ENCODE results near the gene USP35. TPM values are rescaled to one million over a fixed set of nuclear protein-coding genes. Genes with fewer than 3 reads are reported as not detected.

Gene USP35
- polyA plus RNA-seq, 1 of the 3 experiments (the other 2 are of a cell fraction) = 8.4 TPM

DNA sequence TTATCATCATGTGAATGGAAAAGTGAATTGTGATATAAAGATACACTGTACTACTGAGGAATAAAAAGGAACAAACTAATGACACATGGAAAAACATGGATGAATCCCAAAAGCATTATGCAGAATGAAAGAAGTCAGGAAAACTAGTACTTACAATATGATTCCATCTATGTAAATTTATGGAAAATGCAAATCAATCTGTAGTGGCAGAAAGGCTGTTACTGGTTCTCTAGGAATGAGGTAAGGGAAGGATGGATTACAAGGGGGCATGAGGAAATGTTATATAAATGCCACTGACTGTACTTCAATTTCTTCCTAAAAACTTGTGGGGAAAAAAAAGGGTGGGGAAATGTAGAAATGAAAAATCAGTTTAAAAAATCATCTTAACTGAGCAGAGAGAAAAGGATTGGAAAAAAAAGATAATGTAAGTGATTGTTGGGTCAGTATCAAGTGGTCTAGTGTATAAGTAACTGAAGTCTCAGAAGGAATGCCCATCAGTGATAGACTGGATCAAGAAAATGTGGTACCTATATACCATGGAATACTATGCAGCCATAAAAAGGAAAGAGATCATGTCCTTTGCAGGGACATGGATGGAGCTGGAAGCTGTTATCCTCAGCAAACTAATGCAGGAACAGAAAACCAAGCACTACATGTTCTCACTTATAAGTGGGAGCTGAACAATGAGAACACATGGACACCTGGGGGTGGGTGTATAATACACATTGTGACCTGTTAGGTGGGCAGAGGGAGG, 48.8 kb downstream of the USP35 start:
- Histone ChIP-seq H3K27me3 (ENCODE audit: insufficient read depth) (no peaks in the 10 kb centered on the region), H3K36me3 (replicated peaks in 1 of 2; ENCODE audit: control insufficient read depth in 1 of 2, insufficient read depth in 2 of 2, low read length in 1 of 2) (no peaks in the 10 kb centered on the region), H3K4me3 (ENCODE audit: low read depth in 2 of 2, low read length in 1 of 2) (no peak overlapping the region), H4K20me1 (ENCODE audit: insufficient read depth) (no peaks in the 10 kb centered on the region), H3K9me3 (no peaks in the 10 kb centered on the region), H3K27ac (ENCODE audit: low read depth in 2 of 2, low read length in 1 of 2) (no peak overlapping the region), H3F3A (replicated peaks; ENCODE audit: insufficient read depth) (peaks cover 2% of the 10 kb centered on the region), H3K9ac (no peak overlapping the region), H3K9me2 (no peaks in the 10 kb centered on the region), H3K4me2 (no peak overlapping the region), H3K79me2 (ENCODE audit: insufficient read depth) (no peaks in the 10 kb centered on the region), H2AFZ (ENCODE audit: low read depth) (no peak overlapping the region), H3K4me1 (ENCODE audit: control insufficient read depth in 1 of 2, insufficient read depth in 2 of 2, low read depth in 1 of 2, low read length in 1 of 2) (no peaks in the 10 kb centered on the region; a peak in 1 of 4 replicates)
- POLR2A ChIA-PET = no interaction called here
- DNase-seq = no peak
- TF ChIP-seq TAF1 (IDR thresholded peaks at IDR 0.05; ENCODE audit: borderline replicate concordance, low read depth, low read length) = no peak
- no peak for TF ChIP-seq POLR2AphosphoS5 (IDR thresholded peaks at IDR 0.05; ENCODE audit: low read depth, low read length)
- TF ChIP-seq, protein P1, sequence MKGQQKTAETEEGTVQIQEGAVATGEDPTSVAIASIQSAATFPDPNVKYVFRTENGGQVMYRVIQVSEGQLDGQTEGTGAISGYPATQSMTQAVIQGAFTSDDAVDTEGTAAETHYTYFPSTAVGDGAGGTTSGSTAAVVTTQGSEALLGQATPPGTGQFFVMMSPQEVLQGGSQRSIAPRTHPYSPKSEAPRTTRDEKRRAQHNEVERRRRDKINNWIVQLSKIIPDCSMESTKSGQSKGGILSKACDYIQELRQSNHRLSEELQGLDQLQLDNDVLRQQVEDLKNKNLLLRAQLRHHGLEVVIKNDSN (IDR thresholded peaks at IDR 0.05; ENCODE audit: borderline replicate concordance, low read depth) = no peak
- TF ChIP-seq GATA2 (CRISPR knock-in tag; IDR thresholded peaks at IDR 0.05) = no peak
- no peak for TF ChIP-seq CHD2 (IDR thresholded peaks at IDR 0.05; ENCODE audit: low read length, partially characterized antibody)
- no peak for TF ChIP-seq FOXM1 (IDR thresholded peaks at IDR 0.05; ENCODE audit: low read depth)
- no peak for TF ChIP-seq YY1 (IDR thresholded peaks at IDR 0.05; ENCODE audit: low read depth)
- TF ChIP-seq RCOR1 (IDR thresholded peaks at IDR 0.05; ENCODE audit: low read length) = no peak
- TF ChIP-seq, protein P2, sequence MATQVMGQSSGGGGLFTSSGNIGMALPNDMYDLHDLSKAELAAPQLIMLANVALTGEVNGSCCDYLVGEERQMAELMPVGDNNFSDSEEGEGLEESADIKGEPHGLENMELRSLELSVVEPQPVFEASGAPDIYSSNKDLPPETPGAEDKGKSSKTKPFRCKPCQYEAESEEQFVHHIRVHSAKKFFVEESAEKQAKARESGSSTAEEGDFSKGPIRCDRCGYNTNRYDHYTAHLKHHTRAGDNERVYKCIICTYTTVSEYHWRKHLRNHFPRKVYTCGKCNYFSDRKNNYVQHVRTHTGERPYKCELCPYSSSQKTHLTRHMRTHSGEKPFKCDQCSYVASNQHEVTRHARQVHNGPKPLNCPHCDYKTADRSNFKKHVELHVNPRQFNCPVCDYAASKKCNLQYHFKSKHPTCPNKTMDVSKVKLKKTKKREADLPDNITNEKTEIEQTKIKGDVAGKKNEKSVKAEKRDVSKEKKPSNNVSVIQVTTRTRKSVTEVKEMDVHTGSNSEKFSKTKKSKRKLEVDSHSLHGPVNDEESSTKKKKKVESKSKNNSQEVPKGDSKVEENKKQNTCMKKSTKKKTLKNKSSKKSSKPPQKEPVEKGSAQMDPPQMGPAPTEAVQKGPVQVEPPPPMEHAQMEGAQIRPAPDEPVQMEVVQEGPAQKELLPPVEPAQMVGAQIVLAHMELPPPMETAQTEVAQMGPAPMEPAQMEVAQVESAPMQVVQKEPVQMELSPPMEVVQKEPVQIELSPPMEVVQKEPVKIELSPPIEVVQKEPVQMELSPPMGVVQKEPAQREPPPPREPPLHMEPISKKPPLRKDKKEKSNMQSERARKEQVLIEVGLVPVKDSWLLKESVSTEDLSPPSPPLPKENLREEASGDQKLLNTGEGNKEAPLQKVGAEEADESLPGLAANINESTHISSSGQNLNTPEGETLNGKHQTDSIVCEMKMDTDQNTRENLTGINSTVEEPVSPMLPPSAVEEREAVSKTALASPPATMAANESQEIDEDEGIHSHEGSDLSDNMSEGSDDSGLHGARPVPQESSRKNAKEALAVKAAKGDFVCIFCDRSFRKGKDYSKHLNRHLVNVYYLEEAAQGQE (IDR thresholded peaks at IDR 0.05; ENCODE audit: low read depth, low read length) = no peak
- CTCF ChIA-PET = interaction anchor here (1.7 to 3.5 kb wide), 2 partner anchors 9 to 180 kb away, joined by 8 to 15 read pairs; partner anchors contain the start of gene GAB2

GRCh38 chr11:78239781-78240180, 51.1 kb downstream of the USP35 start:
- CTCF ChIA-PET = interaction anchor here (0.6 to 3.5 kb wide), 4 partner anchors 11 to 325 kb away, joined by 3 to 15 read pairs (median 7); no protein-coding TSS in a partner anchor
- Histone ChIP-seq H3K9ac (no peak overlapping the region), H3K4me1 (ENCODE audit: control insufficient read depth in 1 of 2, insufficient read depth in 2 of 2, low read depth in 1 of 2, low read length in 1 of 2) (no peaks in the 10 kb centered on the region; a peak in 2 of 4 replicates), H3K9me2 (no peaks in the 10 kb centered on the region), H3K27ac (ENCODE audit: low read depth in 2 of 2, low read length in 1 of 2) (no peak overlapping the region), H4K20me1 (ENCODE audit: insufficient read depth) (no peaks in the 10 kb centered on the region), H3K27me3 (ENCODE audit: insufficient read depth) (no peaks in the 10 kb centered on the region), H3K9me3 (no peaks in the 10 kb centered on the region), H3K36me3 (replicated peaks in 1 of 2; ENCODE audit: control insufficient read depth in 1 of 2, insufficient read depth in 2 of 2, low read length in 1 of 2) (no peaks in the 10 kb centered on the region), H2AFZ (ENCODE audit: low read depth) (no peak overlapping the region), H3K79me2 (ENCODE audit: insufficient read depth) (no peaks in the 10 kb centered on the region), H3K4me2 (no peak overlapping the region), H3F3A (replicated peaks; ENCODE audit: insufficient read depth) (peaks cover 11% of the 10 kb centered on the region), H3K4me3 (ENCODE audit: low read depth in 2 of 2, low read length in 1 of 2) (no peak overlapping the region)
- no peak for TF ChIP-seq MXI1 (IDR thresholded peaks at IDR 0.05; ENCODE audit: low read depth, low read length)
- no peak for TF ChIP-seq ZBTB33 (IDR thresholded peaks at IDR 0.05; ENCODE audit: borderline replicate concordance, low read depth)
- TF ChIP-seq EP300 (IDR thresholded peaks at IDR 0.05; ENCODE audit: borderline replicate concordance in 1 of 2, low read depth in 1 of 2, low read length in 1 of 2) = no peak
- TF ChIP-seq, protein P3, sequence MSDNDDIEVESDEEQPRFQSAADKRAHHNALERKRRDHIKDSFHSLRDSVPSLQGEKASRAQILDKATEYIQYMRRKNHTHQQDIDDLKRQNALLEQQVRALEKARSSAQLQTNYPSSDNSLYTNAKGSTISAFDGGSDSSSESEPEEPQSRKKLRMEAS (IDR thresholded peaks at IDR 0.05; ENCODE audit: low read depth) = no peak
- TF ChIP-seq POLR2AphosphoS5 (IDR thresholded peaks at IDR 0.05; ENCODE audit: low read depth, low read length) = no peak
- TF ChIP-seq EZH2phosphoT487 (IDR thresholded peaks at IDR 0.05; ENCODE audit: borderline replicate concordance, low read depth) = no peak
- WGBS (ENCODE audit: low lambda C conversion rate) = 100% methylated on average over 1 of the region's 1 CpG
- DNase-seq = no peak
- POLR2A ChIA-PET = no interaction called here

Measured in SK-N-SH (cell line).